NCI-H2227 (cell line): Measurements from ENCODE around the gene ADRM1.

Source experiments
- DNase-seq: peaks from one replicate; lab custom pipeline; 2025; ENCODE audit not compliant: unreplicated experiment; lab: John Stamatoyannopoulos, UW

The ADRM1 gene

DNA sequence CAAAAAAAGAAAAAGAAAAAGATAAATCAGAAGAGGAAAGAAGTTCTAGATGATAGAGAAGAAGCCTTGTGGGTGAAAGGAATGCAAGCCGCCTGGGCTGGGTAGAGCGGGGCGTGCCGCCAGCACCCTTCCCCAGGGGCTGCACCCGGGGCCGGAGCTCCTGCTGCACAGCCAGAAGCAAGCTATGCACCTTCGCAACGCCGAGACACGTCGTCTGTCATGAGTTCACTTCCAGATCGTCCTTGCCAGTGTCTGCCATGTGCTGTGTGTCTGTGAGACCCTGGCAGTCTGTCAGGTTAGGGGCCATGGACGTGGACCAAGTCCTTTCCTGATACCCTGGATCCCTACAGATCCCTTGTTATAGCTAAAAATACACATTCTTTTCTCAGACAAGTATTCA lies 25.5 kb upstream of the ADRM1 start:
- DNase-seq, result no peak

GRCh38 chr20:62280303-62280702 lies 22.5 kb upstream of the ADRM1 start:
- no peak for DNase-seq

- no peak for DNase-seq
Measured at GRCh38 chr20:62281161-62281933, 21.4 kb upstream of the ADRM1 start.

GRCh38 chr20:62282103-62282502 lies 20.7 kb upstream of the ADRM1 start:
- DNase-seq, result no peak

GRCh38 chr20:62282877-62283503 lies 19.8 kb upstream of the ADRM1 start:
- DNase-seq, result no peak

DNA sequence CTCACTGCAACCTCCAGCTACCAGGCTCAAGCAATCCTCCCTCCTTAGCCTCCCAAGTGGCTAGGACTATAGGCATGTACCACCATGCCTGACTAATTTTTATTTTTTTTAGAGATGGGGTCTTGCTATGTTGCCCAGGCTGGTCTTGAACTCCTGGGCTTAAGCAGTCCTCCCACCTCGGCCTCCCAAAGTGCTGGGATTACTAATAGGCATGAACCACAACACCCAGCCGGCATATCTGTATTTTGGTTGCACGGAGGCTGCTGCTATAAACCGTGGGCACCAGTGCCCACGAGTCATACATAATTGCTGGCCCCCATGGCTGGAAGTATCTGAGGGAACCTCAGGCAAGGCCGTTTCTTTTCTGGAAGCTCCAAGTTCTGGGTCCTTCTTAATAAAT lies 18.3 kb upstream of the ADRM1 start:
- DNase-seq, result no peak

- no peak for DNase-seq
Measured at GRCh38 chr20:62285151-62285550, 17.6 kb upstream of the ADRM1 start.

DNA sequence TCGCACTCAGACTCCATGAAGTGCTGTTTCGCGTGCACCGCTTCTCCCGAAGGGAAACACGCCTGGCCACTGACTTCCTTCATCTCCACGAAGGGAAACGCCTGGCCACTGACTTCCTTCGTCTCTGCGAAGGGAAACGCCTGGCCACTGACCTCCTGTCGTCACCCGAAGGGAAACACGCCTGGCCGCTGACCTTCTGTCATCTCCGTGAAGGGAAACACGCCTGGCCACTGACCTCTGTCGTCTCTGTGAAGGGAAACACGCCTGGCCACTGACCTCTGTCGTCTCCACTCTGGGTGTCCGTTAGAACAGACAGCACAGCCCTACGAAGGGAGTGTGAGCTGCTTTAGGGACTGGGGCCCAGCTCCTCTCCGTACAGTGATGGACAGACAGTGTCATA lies 17.1 kb upstream of the ADRM1 start:
- DNase-seq, result no peak

- no peak for DNase-seq
Measured at GRCh38 chr20:62286493-62287064, 16.2 kb upstream of the ADRM1 start.

DNA sequence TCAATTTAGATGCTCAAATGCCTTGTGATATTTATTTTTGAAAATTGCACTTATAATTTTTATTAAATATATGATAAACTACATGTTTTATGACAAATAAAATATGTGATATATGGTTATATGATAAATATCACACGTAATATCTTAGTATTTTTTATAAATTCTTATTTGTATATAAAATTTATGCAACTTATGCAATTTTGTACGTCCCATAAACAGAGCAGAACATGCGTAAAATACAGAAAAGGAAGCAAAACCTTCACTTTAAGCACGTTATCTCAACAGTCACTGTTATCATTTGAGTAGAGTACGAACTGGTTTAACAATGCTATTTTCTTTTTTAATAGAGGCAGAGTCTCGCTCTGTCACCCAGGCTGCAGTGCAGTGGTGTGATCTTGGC lies 15.7 kb upstream of the ADRM1 start:
- DNase-seq, result no peak

DNA sequence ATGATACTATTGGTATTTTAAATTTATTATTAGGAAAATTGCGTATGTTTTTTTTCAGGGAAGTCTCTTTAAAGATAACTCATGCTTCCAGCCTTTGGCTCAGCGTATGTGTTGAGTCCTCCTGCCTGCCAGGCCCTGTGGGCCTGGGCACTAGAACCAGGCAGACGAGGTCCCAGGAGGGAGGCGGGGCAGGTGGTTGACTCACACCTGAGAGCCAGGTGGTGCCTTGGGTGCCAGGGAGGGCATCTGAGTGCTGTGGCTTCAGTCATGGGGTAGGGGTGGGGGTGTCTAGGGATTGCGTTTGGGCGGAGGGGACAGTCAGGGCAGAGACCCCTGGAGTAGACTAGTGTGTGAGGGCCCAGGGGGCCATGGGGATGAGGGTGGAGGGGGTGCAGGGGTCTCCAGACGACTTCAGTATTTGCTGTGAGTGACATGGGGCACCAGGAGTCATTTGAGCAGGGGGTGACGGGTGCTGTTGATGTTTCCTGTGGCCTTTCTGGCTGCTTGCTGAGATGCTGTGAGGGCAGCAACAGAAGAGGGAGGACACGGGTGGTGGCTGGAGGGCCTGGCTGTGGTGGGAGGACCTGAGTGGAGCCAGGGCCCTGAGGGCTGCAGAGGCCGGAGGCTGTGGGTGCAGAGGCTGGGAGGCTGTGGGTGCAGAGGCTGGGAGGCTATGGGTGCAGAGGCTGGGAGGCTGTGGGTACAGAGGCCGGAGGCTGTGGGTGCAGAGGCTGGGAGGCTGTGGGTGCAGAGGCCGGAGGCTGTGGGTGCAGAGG lies 14.8 kb upstream of the ADRM1 start:
- no peak for DNase-seq

DNA sequence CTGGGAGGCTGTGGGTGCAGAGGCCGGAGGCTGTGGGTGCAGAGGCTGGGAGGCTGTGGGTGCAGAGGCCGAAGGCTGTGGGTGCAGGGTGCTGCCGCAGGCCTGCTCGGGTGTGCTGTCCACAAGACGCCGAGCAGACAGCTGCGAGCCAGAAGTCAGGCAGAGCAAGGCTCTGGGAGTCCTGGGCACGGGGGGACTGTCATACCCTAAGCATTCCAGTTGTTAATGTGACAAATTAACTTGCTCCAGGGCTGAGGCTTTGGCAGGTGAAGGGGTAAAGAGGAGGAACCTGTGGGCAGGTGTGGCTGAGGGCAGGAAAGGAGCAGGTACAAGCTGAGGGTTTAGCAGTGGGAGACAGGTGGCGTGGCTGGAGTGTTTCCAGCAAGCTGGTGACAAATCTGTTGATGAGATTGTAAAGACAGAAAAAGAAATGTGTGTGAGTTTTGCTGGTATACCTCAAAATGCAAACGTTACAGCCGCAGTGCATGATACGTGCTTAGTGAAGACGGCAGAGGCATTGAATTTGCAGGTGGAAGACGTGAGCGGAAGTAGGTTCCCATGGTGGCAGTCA lies 14.2 kb upstream of the ADRM1 start:
- no peak for DNase-seq

DNA sequence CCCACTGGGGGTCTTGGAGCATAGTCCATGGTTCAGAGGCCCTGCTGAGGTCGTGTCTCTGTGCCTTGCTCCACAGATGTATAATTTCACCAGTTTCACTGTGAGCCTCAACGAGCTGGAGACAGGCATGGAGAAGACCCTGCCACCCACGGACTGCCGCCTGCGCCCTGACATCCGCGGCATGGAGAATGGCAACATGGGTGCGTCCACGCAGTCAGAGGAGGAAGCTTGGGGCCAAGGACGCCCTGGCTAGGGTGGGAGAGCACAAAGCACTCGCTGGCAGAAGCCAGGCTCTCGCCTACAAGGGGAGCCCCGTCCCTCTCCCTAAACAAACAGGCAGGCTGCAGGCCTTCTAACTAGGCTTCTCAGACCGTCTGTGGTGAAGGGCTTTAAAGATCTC lies 13.7 kb upstream of the ADRM1 start:
- DNase-seq, result no peak

DNA sequence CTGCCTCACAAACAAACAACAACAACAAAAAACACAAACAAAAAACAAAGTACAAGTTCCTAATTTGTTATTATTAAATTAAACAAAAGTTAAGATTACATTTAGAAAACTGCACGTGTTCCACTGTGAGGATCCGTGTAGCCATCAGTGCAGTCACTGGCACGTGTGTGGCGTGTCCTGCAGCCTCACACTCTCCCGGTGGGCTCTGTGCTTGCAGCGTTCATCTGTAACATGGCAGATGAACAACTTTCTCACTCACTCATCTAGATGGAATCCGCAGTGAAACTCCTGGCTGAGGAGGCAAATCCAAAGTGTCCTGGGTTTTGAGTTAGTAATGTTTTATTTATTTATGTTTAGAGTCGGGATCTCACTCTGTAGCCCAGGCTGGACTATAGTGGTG lies 12.9 kb upstream of the ADRM1 start:
- no peak for DNase-seq

- no peak for DNase-seq
Measured at GRCh38 chr20:62291251-62292066, 11.3 kb upstream of the ADRM1 start.

DNA sequence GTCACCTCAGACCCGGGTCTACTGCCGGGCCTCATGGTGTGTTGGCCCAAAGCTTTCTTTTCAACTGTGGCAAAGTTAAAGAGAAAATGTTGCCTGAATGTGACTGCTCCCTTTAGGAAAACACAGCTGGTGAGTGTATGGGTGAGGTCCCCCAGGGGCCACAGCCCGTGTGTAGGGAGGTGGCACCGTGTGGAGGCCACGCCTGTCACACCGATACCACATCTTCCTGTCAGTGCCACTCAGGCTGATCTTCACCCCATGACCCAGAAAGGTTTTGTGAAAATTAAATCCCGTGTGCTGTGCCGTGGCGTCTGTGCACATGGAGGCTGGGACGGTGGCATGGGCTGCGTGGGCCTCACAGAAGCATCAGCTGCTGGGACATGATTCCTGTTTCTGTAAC lies 10.7 kb upstream of the ADRM1 start:
- DNase-seq, result no peak

- no peak for DNase-seq
Measured at GRCh38 chr20:62293111-62293784, 9.5 kb upstream of the ADRM1 start.

DNA sequence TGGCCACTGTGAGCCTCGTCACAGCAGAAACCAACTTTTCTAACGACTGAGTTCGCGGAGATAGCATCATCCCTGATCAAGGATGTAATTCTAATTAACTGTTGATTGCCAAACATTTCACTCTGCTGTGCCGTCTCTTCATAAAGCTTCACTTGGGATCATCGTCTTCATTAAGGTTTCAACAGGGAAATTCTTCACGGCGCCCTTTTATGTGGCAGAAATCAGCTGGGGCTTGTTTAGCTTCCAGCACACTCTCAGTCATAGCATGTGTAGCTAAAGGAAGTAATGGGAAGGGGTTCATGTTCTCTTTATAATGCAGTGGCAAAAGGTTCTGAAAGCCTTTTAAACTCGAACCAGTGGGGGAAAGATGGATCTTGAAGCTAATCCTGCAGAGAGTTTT lies 8.9 kb upstream of the ADRM1 start:
- DNase-seq, result no peak

DNA sequence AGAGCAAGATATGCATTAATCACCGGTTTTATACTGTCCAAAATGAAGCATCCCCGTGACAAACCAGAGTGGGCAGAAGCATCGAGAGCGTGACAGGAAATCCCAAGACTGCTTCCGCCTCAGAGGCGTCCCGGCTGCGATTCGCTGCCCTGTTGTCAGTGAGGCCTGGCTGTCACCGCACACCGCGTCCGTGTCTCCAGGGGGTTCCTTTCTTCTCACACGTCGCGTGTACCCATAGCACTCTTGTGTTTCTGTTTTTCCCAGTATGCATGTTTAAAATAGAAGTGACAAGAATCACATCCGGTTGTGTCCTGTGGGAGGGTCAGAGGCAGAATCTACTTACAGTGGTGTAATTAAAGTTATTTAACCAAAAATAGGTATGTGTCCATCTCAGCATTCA lies 8.3 kb upstream of the ADRM1 start:
- DNase-seq, result no peak
